Measurements from ENCODE around the gene MYO3B.

DNA sequence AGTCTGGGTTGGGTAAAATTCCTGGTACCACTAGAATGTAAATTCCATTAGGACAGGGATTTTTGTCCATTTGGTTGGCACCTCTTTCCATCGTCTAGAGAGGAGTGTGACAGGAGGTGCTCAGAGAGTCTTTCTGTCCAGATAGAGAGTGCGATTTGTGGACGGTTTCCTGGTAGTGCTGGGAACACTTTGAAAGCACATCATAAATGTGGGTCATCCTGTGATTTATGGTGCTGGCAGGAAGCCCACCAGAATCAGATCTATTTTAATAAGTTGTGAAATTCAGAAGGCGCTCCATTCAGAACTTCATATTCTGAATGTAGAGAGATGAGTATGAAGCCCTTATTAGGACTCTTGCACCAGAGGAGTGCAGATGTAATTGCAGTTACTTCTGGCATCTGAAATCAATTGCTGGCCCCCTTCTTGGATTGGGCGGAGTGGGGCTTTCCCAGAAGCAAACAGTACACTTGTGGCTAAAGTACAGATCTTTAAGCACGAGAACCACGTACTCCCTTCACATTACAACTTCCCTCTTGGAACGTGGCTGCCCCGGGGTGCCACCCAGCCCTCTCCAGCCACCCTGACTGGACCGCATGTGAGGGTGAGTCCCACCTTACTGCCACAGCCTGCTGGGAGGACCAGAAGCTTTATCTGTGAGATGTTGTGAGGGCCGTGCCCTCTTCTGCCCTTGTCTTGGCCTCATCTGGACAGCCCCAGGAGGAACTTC lies 243.2 kb downstream of the MYO3B start:
- no peak for TF ChIP-seq OVOL2 (CRISPR knock-in tag; IDR thresholded peaks at IDR 0.05; ENCODE audit: borderline replicate concordance)
- no peak for TF ChIP-seq FOXJ3 (CRISPR knock-in tag; IDR thresholded peaks at IDR 0.05; ENCODE audit: borderline replicate concordance)
- TF ChIP-seq FOXP1 (CRISPR knock-in tag; IDR thresholded peaks at IDR 0.05; ENCODE audit: borderline replicate concordance): no peak
- TF ChIP-seq CTCF (IDR thresholded peaks at IDR 0.05): no peak
- TF ChIP-seq HMGXB4 (CRISPR knock-in tag; IDR thresholded peaks at IDR 0.05): no peak
- TF ChIP-seq, protein P1, sequence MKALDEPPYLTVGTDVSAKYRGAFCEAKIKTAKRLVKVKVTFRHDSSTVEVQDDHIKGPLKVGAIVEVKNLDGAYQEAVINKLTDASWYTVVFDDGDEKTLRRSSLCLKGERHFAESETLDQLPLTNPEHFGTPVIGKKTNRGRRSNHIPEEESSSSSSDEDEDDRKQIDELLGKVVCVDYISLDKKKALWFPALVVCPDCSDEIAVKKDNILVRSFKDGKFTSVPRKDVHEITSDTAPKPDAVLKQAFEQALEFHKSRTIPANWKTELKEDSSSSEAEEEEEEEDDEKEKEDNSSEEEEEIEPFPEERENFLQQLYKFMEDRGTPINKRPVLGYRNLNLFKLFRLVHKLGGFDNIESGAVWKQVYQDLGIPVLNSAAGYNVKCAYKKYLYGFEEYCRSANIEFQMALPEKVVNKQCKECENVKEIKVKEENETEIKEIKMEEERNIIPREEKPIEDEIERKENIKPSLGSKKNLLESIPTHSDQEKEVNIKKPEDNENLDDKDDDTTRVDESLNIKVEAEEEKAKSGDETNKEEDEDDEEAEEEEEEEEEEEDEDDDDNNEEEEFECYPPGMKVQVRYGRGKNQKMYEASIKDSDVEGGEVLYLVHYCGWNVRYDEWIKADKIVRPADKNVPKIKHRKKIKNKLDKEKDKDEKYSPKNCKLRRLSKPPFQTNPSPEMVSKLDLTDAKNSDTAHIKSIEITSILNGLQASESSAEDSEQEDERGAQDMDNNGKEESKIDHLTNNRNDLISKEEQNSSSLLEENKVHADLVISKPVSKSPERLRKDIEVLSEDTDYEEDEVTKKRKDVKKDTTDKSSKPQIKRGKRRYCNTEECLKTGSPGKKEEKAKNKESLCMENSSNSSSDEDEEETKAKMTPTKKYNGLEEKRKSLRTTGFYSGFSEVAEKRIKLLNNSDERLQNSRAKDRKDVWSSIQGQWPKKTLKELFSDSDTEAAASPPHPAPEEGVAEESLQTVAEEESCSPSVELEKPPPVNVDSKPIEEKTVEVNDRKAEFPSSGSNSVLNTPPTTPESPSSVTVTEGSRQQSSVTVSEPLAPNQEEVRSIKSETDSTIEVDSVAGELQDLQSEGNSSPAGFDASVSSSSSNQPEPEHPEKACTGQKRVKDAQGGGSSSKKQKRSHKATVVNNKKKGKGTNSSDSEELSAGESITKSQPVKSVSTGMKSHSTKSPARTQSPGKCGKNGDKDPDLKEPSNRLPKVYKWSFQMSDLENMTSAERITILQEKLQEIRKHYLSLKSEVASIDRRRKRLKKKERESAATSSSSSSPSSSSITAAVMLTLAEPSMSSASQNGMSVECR (CRISPR knock-in tag; IDR thresholded peaks at IDR 0.05; ENCODE audit: borderline replicate concordance): no peak
- TF ChIP-seq ZNF219 (CRISPR knock-in tag; IDR thresholded peaks at IDR 0.05; ENCODE audit: borderline replicate concordance): no peak
- TF ChIP-seq SP1 (CRISPR knock-in tag; conservative IDR thresholded peaks at IDR 0.05): no peak
- TF ChIP-seq ZNF512 (CRISPR knock-in tag; IDR thresholded peaks at IDR 0.05; ENCODE audit: borderline replicate concordance): no peak
- TF ChIP-seq GABPB1 (CRISPR knock-in tag; IDR thresholded peaks at IDR 0.05): no peak
- no peak for TF ChIP-seq FOXP4 (CRISPR knock-in tag; IDR thresholded peaks at IDR 0.05)
- no peak for TF ChIP-seq ESRRA (CRISPR knock-in tag; IDR thresholded peaks at IDR 0.05; ENCODE audit: borderline replicate concordance)
- TF ChIP-seq, protein P2, sequence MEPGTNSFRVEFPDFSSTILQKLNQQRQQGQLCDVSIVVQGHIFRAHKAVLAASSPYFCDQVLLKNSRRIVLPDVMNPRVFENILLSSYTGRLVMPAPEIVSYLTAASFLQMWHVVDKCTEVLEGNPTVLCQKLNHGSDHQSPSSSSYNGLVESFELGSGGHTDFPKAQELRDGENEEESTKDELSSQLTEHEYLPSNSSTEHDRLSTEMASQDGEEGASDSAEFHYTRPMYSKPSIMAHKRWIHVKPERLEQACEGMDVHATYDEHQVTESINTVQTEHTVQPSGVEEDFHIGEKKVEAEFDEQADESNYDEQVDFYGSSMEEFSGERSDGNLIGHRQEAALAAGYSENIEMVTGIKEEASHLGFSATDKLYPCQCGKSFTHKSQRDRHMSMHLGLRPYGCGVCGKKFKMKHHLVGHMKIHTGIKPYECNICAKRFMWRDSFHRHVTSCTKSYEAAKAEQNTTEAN (CRISPR knock-in tag; IDR thresholded peaks at IDR 0.05): no peak

All from WTC11 (cell line).